Uterus (tissue), 4 donors: ENCODE data around the gene JPH4. TPM values are rescaled to one million over a fixed set of nuclear protein-coding genes. Genes with fewer than 3 reads are reported as not detected.

ENCODE experiments used
- DNase-seq, 2 donors: peaks; one replicate each; pipeline ENCODE4 v3.0.0-alpha.2; 2019 to 2020
- H3K27ac ChIP-seq, 2 donors: fragments of 200-600 bp; sonication (generic); 1 replicate in 1 of 2; 2 replicates in 1 of 2; pipeline ENCODE4 v1.5.1; 2016 to 2018
- H3K27me3 ChIP-seq, 2 donors: fragments of 200-600 bp; sonication (generic); one replicate each; pipeline ENCODE4 v1.5.1; 2018 to 2019; ENCODE audit warnings: control low read depth in 1 of 2
- H3K36me3 ChIP-seq, 2 donors: fragments of 200-600 bp; sonication (generic); one replicate each; pipeline ENCODE4 v1.5.1; 2019; ENCODE audit warnings: control low read depth in 1 of 2
- H3K4me1 ChIP-seq, 2 donors: fragments of 200-600 bp; sonication (generic); one replicate each; pipeline ENCODE4 v1.5.1; 2018 to 2019; ENCODE audit warnings: control low read depth in 1 of 2
- H3K4me3 ChIP-seq, 2 donors: fragments of 200-600 bp; sonication (generic); 1 replicate in 1 of 2; 2 replicates in 1 of 2; pipeline ENCODE4 v1.5.1; 2018 to 2019; ENCODE audit warnings: mild to moderate bottlenecking in 1 of 2
- H3K9me3 ChIP-seq, 2 donors: fragments of 200-600 bp; sonication (generic); one replicate each; pipeline ENCODE4 v1.5.1; 2019; ENCODE audit warnings: control low read depth in 1 of 2
- CTCF ChIP-seq, 4 experiments: fragments of 200-600 bp in 2 of 4; fragments of 450-650 bp in 2 of 4; sonication (generic) in 2 of 4; IDR thresholded peaks; one replicate each; pipeline ENCODE4 v1.5.1; 2016 to 2019; ENCODE audit warnings: antibody characterized with exemption in 4 of 4, mild to moderate bottlenecking in 2 of 4, moderate library complexity in 1 of 4
- POLR2A ChIP-seq, 2 donors: fragments of 450-650 bp; IDR thresholded peaks; one replicate each; pipeline ENCODE4 v1.6.1; 2016; ENCODE audit warnings: antibody characterized with exemption in 2 of 2, mild to moderate bottlenecking in 1 of 2, moderate library complexity in 1 of 2
- intact Hi-C: fragments of 100-400 bp; cut with DNase I; formaldehyde crosslinking; loops from one replicate; pipeline ENCODE4 v1.15.1; 2023; ENCODE audit warnings: low total_unique reads
- total RNA-seq, 4 donors: library from RNA; depleted of rRNA in 3 of 4; stranded (reverse); fragments of >200 nt in 3 of 4; gene quantifications; one replicate each; pipeline versions ENCODE4 v1.1.0 to v1.2.4, GENCODE V29; 2014 to 2023
- donor health status: DM: yes; HTN: yes; CAD: no.

Gene JPH4
- total RNA-seq, 4 donors from 2014 or later: 2.4 to 49.2 (median 19.9) TPM

- intact Hi-C loops: no loop called here
- DNase-seq: no peak
- no peaks in the 10 kb centered on the region for H3K9me3 ChIP-seq
- H3K27me3 ChIP-seq: no peaks in the 10 kb centered on the region
- H3K4me1 ChIP-seq: no peaks in the 10 kb centered on the region
- H3K27ac ChIP-seq: no peak overlapping the region
- TF ChIP-seq POLR2A (IDR thresholded peaks at IDR 0.05) (no peak), CTCF (IDR thresholded peaks at IDR 0.05) (no peak)
- no peaks in the 10 kb centered on the region for H3K36me3 ChIP-seq
- H3K4me3 ChIP-seq: no peak overlapping the region
These were observed 42.6 kb downstream of the JPH4 start for GRCh38 chr14:23535943-23536342.

- no peak for DNase-seq
- Histone ChIP-seq H3K4me1 (no peaks in the 10 kb centered on the region), H3K9me3 (no peaks in the 10 kb centered on the region), H3K27me3 (no peaks in the 10 kb centered on the region), H3K4me3 (no peak overlapping the region), H3K27ac (no peak overlapping the region), H3K36me3 (no peaks in the 10 kb centered on the region)
- TF ChIP-seq CTCF (IDR thresholded peaks at IDR 0.05): no peak
- TF ChIP-seq POLR2A (IDR thresholded peaks at IDR 0.05): no peak
- intact Hi-C loops: no loop called here
These were observed 44.7 kb downstream of the JPH4 start for GRCh38 chr14:23533652-23534435.

- intact Hi-C loops: no loop called here
- H3K4me1 ChIP-seq: no peaks in the 10 kb centered on the region
- H3K27ac ChIP-seq: no peak overlapping the region
- H3K9me3 ChIP-seq: no peaks in the 10 kb centered on the region
- TF ChIP-seq POLR2A (IDR thresholded peaks at IDR 0.05): no peak
- no peak for TF ChIP-seq CTCF (IDR thresholded peaks at IDR 0.05)
- no peaks in the 10 kb centered on the region for H3K27me3 ChIP-seq
- DNase-seq: no peak
- no peaks in the 10 kb centered on the region for H3K36me3 ChIP-seq
- H3K4me3 ChIP-seq: no peak overlapping the region
These were observed 45.9 kb downstream of the JPH4 start for GRCh38 chr14:23532658-23533057.

- no peaks in the 10 kb centered on the region for H3K27me3 ChIP-seq
- H3K4me3 ChIP-seq: no peak overlapping the region
- no peaks in the 10 kb centered on the region for H3K4me1 ChIP-seq
- no peak overlapping the region for H3K27ac ChIP-seq
- intact Hi-C loops: no loop called here
- no peaks in the 10 kb centered on the region for H3K36me3 ChIP-seq
- no peak for TF ChIP-seq CTCF (IDR thresholded peaks at IDR 0.05)
- TF ChIP-seq POLR2A (IDR thresholded peaks at IDR 0.05): no peak
- no peak for DNase-seq
- no peaks in the 10 kb centered on the region for H3K9me3 ChIP-seq
These were observed 47.2 kb downstream of the JPH4 start for GRCh38 chr14:23531391-23531790.

- intact Hi-C loops: no loop called here
- no peak for DNase-seq
These were observed 48.1 kb downstream of the JPH4 start for GRCh38 chr14:23530375-23531055.

More at GRCh38 chr14:23530375-23531055, 48.1 kb downstream of the JPH4 start:
- Histone ChIP-seq H3K9me3 (no peaks in the 10 kb centered on the region), H3K27ac (no peak overlapping the region), H3K4me1 (no peaks in the 10 kb centered on the region), H3K4me3 (no peak overlapping the region), H3K27me3 (no peaks in the 10 kb centered on the region), H3K36me3 (no peaks in the 10 kb centered on the region)
- TF ChIP-seq POLR2A (IDR thresholded peaks at IDR 0.05) (no peak), CTCF (IDR thresholded peaks at IDR 0.05) (no peak)
